Cortex of kidney (tissue), 1 donor: ENCODE results near the gene TAS2R16.

Experiments
- DNase-seq: peaks from one replicate; lab custom pipeline; 2025; lab: John Stamatoyannopoulos, UW

The TAS2R16 gene, protein sequence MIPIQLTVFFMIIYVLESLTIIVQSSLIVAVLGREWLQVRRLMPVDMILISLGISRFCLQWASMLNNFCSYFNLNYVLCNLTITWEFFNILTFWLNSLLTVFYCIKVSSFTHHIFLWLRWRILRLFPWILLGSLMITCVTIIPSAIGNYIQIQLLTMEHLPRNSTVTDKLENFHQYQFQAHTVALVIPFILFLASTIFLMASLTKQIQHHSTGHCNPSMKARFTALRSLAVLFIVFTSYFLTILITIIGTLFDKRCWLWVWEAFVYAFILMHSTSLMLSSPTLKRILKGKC

DNA sequence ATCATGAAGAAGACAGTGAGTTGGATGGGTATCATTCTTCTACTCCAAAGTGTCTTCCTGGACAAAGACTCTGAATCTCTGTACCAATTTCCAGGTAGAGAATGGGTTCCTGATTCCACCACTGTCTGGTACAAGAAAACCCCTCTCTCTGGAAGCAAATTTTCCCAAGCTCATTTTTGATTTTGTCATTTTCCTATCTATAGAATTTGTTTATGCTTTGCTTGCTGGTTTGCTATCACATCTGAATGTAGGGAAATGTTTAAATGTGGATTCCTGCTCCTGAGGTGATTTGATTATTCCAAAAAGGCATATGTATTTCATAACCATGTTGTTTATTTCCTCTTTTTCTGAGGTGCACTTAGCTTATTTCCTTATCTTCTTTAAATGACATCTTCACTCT is at the start of gene TAS2R16:
Gene TAS2R16 (minus strand): TSS at position 101 of the 400 bp plus-strand sequence. CDS start 66 bp downstream, at position 35.
- DNase-seq: no peak

DNA sequence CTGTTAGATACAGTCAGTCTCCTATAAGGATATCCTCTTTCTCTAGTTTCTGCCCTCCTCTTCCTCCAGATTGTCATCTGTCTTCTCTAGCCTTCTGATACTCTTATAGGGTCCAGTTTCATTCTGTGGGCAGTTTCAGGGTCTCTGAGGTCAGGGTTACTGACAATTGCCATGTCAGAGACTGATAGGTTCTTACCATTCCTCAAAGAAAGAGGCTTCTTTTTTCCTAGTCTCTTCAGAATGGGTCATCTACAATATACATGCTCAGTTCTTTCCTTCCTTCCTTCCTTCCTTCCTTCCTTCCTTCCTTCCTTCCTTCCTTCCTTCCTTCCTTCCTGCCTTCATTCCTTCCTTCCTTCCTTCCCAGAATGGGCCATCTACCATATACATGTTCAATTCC is 48.1 kb upstream of the TAS2R16 start:
- DNase-seq: no peak

DNA sequence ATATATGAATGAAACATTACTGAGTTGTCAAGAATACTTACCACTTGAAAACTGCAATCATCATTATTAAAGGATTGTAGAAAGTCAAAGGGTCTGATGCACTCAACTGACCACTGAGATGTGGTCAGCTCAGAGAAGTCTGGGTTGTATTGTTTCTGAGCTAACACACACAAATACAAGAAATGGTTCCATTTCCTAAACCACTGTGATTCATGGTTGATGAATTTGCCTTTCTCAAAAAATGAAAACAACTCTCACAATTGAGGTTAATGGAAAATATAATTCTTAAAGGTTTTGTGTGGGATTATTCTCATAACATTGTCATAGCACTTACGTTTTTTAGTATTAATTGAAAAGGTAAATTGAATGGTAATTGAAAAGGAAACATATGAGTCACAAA is 45.6 kb upstream of the TAS2R16 start:
- no peak for DNase-seq

DNA sequence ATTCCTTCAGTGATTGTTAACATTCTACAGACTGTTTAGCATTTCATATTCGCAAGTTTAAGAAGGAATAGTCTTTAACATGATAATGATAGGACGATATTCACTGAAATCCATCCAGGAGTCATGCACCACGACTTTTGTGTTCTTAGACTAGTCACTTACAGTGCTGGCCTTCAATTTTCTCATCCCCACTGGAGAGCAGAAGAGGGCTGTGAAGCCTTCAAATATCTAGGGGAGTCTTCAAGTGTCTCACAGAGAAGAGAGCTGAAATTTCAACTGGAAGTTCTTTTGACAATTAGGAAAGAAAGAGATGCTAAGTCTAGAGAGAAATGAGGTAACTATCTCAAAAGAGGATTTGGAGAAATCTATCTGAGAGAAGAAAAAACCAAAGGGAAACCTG is 43.8 kb upstream of the TAS2R16 start:
- DNase-seq: no peak

DNA sequence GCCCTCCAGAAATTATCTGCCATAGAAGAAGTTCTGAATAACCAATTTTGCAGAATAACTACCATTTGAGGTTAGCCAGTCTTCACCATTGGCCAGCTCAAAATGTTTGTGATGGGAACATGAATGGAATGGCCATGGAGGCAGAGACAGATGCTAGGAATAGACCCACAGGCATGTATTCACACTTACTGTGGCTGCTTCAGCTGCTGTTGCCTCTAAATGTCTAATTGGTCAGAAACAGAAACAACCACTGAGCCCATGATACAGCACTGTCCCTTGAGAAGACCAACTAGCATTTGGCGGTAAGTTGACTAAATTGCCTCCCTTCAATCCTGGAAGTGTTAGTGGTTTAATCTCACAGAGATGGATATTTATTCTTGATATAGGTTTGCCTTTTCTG is 38.6 kb upstream of the TAS2R16 start:
- no peak for DNase-seq

DNA sequence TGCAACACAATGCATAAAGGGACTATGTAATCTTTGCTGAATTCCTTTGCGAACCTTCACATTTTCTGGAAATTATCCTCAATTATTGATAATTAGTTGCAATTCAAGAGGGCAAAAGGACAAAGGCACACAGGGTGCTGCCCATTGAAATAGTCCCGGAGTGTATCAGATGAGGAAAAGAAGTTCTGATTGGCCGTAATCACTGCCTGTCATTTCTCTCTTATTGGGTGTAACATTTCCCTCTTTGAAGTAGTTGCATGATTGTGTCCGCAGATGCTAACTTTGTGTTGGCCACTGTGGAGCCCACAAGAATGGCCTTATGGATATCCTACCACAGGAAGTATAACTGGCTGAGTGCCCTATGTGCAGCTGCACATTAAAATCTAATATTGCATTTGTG is 35.1 kb upstream of the TAS2R16 start:
- no peak for DNase-seq

DNA sequence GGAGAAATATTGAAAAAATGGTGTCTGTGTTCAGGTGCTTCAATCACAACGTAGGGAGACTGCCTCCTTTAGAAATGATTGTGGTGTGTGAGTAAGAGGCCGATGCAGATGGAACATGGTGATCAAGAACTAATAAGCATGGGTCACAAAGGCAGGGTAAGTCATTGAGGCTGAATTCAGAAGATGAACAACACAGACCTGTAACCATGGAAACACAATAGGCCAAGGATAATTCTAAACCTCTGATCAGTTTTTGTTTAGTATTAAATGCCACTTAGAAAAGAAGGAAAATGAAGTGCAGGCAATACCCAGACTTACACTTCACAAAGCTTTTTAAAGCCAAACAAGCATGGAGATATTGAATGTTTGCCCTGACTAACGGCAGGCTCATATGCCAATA is 32.8 kb upstream of the TAS2R16 start:
- DNase-seq: no peak

DNA sequence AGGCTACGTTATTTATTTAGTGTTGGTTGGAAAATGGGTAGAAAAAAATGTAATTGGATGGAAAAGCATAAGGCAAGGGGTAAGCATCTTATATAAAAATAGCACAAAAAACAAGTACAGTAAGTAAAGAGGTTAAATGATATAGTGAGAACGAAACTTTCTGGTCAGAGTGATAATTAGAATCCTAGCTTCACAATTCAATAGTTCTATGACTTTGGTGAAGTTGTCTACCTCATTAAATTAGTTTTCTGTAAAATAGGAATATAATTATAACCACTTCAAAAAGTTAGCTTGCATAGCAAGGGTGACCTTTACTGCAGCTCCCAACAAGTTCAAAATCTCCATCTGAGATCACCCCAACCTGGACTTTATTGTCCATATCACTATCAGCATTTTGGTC is 30.8 kb upstream of the TAS2R16 start:
- no peak for DNase-seq

DNA sequence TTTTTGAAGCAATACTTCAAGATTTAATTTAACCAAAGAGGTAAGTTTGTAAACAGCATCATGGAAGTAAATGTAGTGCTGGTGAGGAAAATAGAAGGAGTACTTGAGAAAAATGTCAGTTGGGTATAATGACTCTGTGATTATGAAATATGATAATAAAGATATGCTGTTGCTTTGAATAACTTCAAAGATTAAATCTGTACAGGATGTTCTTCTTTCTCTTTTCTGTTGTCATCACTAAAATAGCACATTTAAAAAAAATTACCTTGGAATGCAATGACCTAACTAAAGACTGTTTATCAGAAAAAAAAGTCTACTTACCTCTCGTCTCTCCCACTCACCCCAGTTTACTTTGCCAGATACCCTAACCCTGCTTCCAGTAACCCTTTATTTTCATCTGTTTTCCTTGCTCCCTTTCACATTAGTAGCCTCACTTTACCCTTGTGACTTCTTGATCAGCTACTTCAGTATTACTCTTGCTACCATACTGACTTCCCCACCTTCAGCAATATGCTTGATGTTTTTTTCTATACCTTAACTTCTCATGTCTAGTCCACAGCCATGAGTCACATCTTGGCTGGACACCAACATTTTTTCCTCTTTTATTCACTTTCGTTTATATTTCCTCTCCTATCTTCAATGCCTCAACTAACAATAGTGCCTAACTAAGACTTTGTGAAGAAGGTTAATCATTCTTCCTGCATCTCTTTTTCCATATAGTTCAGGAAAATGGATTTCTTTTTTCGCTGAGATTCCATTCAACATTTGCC is 29.7 kb upstream of the TAS2R16 start:
- DNase-seq: no peak

DNA sequence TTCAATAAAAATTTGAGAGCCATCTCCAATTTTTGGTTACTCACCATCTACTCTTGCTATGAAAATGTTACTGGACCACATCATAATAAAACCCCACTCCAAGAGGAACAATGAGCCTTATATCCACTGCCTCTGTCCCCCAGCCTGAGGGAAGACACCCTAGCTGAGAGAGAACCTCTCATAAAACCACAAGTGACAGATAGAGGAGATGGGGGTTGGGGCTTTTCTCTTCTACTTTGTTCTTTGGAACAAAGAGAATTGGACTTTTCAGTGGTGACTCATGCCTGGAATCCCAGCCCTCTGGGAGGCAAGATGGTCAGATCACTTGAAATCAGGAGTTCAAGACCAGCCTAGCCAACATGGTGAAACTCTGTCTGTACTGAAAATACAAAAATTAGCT is 27.6 kb upstream of the TAS2R16 start:
- DNase-seq: no peak

DNA sequence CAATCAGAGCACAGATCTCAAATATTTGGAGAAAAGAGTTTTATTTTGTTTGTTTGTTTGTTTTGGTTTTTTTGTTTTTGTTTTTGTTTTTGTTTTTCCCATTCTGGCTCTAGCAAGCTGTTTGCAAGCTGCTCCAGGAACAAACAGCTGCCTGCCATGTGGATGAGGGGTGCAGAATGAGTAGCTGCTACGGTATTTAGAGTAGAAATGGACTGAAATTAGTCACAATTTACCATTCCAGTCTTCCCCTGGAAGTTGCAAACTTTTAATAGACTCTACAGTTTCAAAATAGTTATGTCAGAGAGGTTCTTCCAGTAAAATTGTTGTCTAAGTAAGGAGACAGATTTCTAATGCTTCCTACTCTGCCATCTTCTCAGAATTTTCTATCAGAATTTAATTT is 27.1 kb upstream of the TAS2R16 start:
- DNase-seq: no peak

DNA sequence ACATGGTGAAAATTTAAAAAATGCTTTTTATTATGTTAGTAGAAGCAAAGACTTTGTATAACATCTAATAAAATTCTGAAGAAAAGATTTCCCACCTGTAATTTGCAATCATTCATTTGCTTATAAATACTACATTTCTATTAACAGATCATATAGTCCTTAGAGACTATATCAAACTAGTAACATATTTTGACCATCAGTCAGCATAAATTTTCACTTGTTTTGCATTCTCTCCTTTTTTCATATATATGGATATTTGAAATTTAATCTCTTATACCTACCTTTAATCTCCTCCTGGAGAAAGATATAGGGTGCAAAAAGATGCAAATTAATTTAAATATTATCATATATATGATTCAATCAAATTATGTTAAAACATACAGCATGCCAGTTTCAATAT is 16.9 kb upstream of the TAS2R16 start:
- DNase-seq: no peak

DNA sequence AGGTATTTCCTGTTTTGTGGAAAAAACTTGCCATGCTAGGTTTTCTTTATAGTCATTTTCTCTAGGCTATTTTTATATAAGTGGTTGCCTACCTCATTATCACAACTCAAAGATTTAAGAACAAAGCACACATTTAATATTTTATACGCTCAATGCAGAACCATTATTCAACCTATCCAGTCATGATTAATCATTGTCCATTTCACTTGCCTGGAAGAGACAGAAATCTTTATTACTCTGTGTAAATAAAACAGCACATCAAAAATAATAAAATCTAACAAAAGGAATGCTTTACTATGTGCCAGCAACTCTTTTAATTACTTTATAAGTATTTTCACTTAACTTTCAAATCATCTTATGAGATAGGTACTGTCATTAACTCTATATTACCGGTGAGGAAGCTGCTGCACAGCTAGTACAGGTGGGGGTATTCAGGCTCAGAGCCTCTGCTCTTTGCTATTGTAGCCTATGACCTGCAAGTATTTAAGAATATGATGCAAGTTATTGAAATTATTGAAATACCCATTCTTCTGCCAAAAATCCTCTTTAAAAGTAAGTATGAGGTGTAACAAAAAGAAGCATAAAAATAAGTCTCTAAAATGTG is 16.4 kb upstream of the TAS2R16 start:
- DNase-seq: no peak

DNA sequence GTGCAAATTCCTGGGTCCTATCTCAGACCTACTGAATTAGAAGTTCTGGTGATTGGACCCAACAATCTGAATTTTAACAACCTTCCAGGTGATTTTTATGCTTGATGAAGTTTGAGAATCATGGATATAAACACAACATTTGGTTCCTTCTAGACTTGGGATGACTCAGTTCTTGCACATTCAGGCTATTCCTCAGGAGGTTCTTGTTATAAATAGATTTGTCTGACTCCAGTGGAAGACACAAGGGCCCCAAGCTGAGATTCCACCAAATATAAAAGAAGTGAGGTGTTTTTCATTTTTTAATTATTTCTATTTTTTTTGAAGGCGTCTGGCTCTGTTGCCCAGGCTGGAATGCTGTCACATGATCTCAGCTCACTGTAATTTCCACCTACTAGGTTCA is 9.4 kb upstream of the TAS2R16 start:
- DNase-seq: no peak

DNA sequence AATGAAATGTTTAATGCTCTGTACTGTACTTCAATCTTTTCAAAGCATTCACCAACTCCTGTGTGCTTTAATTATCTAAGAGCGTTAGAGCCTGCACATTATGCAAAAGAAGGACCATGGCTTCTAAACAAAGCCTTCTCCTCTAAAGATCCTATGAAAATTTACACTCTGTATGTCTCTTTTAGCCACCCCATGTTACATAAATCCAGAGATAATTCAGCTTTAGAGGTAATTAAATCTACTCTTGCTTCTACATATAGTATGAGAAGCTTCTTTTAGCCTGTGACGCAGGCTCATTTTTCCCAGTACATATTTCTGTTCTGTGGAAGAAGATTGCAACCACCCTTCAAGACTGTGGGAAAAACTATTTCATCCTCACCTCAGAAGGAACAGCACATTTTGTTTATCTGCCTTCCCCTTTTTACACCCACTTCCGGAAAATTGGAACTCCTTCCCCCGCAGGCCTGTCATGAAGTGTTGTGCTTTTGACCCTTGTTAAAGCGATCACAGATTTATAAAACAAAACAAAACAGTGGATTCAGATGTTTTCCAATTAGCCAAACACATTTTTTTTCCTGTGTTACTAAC is 8.1 kb upstream of the TAS2R16 start:
- no peak for DNase-seq

DNA sequence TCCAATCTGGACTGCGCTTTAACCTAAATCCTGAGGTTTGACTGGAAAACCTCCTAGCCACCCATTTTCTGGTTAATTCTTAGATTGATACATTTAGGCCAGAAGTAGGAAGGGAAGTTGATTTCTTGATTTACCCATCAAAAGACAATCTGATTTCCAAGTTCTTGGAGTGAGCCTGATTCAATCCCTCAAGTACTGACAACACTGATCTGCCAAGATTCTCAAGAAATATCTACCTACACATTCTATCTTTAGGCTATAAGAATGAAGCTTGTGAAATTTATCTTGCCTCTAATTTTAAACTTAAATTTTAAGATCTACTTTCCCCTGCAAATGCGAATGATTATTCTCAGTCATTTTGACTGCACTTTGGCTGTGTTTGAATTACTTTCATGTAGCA is 5.9 kb downstream of the TAS2R16 start:
- DNase-seq: no peak

DNA sequence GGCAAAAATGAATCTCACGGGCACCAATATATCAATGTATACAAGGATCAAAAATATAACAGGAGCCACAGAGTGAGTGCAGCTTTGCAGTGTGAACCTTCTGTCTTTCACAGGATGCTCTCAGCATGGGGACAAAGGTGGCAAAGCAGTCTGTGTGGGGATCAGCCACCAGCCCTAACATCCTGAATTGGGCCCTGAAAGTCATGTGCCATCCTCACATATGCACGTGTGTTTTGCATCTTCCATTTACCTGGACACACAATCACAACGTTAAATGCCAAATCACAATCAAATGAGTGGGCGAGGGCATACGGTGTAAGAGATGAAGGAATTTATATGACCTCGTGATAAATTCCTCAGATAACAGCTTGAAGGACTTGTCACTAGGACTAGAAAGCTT is 6.5 kb downstream of the TAS2R16 start:
- DNase-seq: no peak

DNA sequence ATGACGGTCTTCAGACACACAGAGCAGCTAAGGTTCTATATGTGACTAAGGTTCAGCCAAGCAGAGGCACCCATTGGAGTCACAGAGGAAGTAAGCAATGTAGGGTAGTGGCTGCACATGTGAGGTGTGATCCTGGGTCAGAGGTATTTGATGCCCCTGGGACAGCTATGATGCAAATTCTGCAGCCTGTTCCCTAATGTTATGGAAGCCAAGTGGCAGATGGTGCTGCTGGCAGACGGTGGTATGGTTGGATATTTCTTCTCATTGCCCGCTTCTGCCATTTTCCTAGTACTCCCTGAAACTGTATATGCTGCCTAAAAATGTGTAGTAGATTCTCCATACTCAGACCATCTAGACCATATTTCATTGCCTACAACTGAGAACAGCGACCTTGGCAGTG is 7.2 kb downstream of the TAS2R16 start:
- DNase-seq: no peak

DNA sequence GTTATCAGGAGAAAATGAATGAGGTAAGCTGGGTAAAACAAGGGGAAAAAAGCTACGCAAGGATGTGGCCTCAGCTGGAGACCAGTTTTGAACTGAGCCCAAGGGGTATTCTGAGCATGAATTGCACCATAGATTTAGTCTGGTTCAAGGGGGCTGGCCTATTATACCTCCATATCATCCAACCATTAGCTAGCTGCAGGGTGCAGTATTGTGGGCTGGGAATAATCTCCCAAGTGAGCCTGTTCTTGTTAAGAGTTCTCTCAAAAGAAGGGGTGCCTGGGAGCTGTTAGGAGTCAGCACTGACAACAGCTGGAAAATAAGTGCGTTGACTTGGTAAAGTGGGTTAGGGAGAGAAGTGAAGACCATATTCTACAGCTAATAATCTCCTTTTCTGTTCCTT is 8.0 kb downstream of the TAS2R16 start:
- DNase-seq: no peak

DNA sequence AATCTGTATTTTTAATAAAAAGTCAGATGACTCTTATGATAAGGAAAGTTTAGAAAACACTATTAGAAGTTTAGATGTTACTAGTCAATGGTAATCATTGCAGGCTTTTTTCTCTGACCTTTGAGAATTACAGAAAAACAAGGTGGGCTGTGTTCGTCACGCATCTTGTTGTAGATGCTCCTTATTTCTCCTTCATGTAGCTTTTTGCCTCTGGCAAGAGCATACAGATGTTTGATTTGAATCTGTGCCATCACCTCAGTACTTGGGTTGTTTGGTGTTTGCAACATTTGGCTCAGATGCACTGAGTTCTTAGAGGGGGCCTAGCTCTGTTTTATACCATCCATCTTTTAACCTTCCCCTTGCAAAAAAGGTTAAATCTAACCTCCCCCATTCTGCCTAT is 11.5 kb downstream of the TAS2R16 start:
- DNase-seq: no peak

DNA sequence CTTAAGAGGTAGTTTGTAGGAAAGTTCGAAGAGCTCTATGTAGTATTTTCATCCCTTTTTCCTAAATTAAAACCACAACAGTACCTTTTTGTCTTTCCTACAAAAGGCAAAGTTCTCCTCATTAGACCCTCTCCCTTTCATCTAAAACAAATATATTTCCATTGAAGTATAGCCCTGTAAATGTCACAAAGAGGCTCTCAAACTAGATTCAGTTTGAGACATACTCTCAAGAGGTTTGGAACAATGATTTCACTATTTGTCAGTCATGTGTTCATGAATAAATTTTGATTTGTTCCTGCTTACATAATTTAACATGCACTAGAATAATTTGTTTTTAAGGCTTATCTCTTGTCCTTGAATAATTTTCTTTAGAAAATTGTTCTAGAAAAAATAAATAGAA is 12.2 kb downstream of the TAS2R16 start:
- DNase-seq: no peak

DNA sequence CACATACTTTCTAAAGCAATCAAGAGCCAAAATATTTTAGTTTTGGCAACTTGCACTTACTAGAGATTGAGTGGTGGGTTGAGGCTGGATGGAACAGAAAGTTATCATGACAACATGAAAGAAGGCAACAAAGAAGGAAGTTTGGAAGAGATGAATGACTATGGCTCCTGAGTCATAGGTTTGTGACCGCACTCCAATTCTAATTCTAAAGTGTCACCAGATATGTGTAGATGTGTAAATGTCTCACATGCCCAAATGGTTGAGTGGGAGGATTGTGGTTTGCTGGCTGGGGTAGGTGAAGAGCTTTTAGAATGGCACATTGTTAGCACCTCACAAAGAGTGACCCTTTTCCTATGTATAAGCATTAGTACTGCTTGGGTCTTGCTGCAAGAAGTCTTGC is 20.2 kb downstream of the TAS2R16 start:
- no peak for DNase-seq

DNA sequence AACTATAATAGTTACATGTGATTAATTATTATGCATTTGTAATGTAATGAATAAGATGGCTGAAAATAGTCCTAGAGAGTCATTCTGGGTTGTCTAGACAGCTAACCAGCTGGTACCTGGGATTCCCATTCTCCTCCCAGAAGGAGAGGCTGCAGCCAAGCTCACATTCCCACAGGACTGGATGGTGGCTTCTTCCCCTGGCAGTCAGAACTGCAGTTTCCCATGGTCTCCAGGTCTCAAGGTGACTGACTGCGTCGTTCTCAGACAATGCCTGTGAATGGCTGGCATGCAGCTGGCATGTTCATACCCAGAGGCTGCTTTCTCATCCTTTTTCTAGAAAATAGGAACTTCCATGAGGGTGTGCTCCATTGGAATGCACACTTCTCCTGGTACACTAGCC is 21.3 kb downstream of the TAS2R16 start:
- DNase-seq: no peak
